Measurements from ENCODE around the gene KANSL1L.

KANSL1L gene

GRCh38 chr2:210072922-210073509, 98.2 kb downstream of the KANSL1L start:
- peak; percentile 15 for DNase-seq (ENCODE audit: low spot score)

GRCh38 chr2:210072493-210072892, 98.7 kb downstream of the KANSL1L start:
- DNase-seq (ENCODE audit: low spot score) = no peak

DNA sequence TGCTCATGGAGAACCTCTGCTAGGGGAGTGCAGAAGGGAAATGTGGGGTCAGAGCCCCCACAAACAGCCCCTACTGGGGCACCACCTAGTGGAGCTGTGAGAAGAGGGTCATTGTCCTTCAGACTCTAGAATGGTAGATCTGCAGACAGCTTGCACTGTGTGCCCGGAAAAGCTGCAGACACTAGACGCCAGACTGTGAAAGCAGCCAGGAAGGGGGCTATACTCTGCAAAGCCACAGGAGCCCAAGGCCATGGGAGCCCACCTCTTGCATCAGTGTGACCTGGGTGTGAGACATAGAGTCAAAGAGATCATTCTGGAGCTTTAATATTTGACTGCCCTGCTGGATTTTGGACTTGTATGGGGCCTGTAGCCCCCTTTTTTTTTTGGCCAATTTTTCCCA, 107.9 kb downstream of the KANSL1L start:
- no peak for DNase-seq (ENCODE audit: low spot score)

GRCh38 chr2:210055825-210056224, 115.4 kb downstream of the KANSL1L start:
- no peak for DNase-seq (ENCODE audit: low spot score)

DNA sequence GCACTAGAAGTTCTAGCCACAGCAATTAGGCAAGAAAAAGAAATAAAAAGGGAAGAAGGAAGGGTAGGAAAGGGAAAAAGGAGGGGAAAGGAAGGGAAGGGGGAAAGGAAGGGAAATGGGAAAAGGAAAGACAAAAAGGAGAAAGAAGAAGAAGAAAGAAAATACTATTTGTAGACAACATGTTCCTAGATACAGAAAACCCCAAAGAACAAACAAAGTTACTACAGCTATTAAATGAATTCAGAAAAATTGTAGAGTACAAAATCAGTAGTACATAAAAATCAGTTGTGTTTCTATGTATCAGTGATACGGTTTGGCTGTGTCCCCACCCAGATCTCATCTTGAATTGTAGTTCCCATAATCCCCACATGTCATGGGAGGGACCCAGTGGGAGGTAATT, 116.5 kb downstream of the KANSL1L start:
- no peak for DNase-seq (ENCODE audit: low spot score)

GRCh38 chr2:210050885-210051284, 120.3 kb downstream of the KANSL1L start:
- DNase-seq (ENCODE audit: low spot score) = no peak

DNA sequence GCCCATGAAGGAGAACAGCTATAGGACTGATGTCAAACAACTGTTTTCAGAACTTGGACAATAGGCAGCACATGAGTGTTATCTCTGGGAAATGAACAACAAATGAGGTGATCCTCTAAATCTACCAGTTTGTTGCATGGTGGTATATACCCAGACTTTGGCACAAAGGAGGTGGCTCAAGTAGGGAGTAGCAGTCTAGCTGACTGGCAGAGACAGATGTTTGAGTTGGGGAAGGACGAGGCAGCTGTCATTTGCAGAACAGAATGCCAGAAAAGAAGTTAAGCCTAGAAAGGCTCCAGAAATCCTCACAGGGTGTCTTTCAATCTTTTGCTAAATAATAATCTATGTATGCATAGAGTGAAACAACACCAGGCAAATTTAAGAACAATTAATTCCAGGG, 121.4 kb downstream of the KANSL1L start:
- DNase-seq (ENCODE audit: low spot score) = no peak

GRCh38 chr2:210046851-210047500, 124.2 kb downstream of the KANSL1L start:
- DNase-seq (ENCODE audit: low spot score) = no peak

GRCh38 chr2:210038078-210038477, 133.1 kb downstream of the KANSL1L start:
- DNase-seq (ENCODE audit: low spot score) = no peak

GRCh38 chr2:210035679-210036078, 135.5 kb downstream of the KANSL1L start:
- no peak for DNase-seq (ENCODE audit: low spot score)

GRCh38 chr2:210034087-210034683, 137.0 kb downstream of the KANSL1L start:
- no peak for DNase-seq (ENCODE audit: low spot score)

DNA sequence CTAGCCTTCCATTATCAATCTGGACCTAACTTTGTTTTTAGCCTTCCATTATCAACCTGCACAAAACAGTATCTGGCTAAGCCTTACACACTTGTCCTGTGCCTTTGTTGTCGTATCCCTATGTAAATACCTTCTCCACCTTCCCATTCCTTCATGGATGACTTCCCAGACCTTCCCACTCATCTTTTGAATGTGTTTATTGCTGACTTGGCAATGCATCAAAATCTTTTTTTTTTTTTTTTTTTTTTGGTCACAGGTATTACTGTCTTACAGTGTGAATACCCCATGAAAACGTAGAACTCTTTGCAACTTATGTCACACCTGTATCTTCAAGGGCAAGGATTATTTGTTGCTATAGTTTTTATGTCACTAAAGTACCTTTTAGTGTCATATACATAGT, 143.0 kb downstream of the KANSL1L start:
- DNase-seq (ENCODE audit: low spot score) = no peak

- no peak for DNase-seq (ENCODE audit: low spot score)
Observed at GRCh38 chr2:210027608-210028007, 143.6 kb downstream of the KANSL1L start.

DNA sequence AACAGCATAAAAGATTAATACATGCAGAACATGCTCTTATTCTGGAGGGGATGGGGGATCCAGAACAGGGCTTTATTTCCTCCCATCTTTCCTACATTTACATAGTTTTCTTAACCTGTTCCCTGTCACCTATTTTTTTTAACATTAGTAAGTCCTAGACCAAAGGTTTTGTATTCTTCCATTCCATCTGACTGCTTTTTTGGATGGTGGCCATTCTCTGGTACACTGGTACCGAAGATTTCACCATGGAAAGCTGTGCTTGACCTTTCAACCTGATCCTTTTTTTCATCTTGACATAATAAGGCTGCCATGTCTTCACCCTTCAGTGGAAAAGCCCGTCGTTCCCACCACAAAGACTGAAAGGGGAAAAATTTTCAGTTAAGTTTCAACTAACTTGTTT, 148.4 kb downstream of the KANSL1L start:
- no peak for DNase-seq (ENCODE audit: low spot score)

- DNase-seq (ENCODE audit: low spot score) = no peak
Observed at GRCh38 chr2:210020138-210020537, 151.1 kb downstream of the KANSL1L start.

- DNase-seq (ENCODE audit: low spot score) = no peak
Observed at GRCh38 chr2:210009896-210010295, 161.3 kb downstream of the KANSL1L start.

GRCh38 chr2:210009126-210009525, 162.1 kb downstream of the KANSL1L start:
- no peak for DNase-seq (ENCODE audit: low spot score)

DNA sequence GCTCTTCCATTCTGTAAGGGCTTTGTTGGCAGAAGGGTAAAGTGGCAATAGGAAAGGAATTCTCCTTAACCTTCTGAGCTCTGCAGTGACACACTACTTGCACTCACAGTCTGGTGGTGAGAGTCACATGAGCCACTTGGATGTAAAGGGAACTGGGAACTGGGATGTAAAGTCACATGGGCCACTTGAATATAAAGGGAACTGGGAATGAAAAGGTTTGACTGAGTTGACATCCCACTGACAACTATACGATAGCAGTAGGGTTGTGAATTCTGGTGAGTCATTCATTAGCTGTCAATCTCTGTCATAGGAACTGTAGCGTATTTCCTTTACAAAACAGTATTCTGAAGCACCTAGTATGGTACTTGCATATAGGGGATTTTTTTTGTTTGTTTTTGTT, 163.3 kb downstream of the KANSL1L start:
- no peak for DNase-seq (ENCODE audit: low spot score)

DNA sequence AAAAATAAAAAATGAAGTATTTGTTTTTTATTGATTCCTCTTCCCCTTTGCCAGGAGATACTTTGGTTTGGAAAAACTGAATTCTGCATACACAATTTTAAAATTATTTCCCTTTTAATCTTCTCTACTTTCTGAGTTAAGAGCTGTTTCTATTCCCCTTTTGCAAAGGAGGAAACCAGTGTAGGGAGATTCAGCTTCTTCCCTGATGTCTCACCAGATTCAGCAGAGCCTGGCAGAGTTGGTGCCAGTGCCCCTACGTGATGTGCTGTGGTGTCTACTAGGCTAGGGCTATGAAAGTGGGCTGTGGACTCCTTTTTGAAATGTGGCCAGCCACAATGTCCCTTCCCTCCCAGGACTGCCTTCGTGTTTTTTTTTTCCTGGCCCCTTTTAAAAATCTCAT, 166.3 kb downstream of the KANSL1L start:
- DNase-seq (ENCODE audit: low spot score) = no peak

DNA sequence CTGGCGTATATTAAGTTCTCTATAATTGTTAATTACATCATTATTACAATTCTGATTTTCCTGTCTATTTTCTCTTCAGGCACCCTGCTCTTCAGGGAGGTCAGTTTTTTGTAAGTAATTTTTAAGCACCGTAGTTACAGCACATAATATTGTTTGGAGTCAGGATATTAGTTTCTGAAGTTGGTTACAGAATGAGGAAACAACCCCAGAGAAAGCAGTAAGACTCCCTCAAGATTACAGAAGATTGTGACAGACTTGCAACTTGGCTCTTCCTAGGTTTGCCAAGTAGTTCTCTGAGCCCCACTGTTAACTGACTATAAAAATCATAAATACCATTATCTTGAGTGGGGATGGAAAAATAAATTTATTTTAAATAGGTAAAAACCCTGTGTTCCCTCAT, 167.8 kb downstream of the KANSL1L start:
- no peak for DNase-seq (ENCODE audit: low spot score)

- DNase-seq (ENCODE audit: low spot score) = peak; percentile 92
Observed at GRCh38 chr2:210002158-210003157, 168.8 kb downstream of the KANSL1L start, which contains the start of gene RPE. Gene RPE (plus strand): TSS chr2:210002638. CDS start chr2:210002662, 24 bp downstream.

All from SK-N-DZ (cell line).